Esophagus muscularis mucosa (tissue), 3 donors: Measurements from ENCODE around the gene REM1.

Experiments used
- CTCF ChIP-seq, 3 experiments: fragments of 200-600 bp in 2 of 3; fragments of 450-650 bp in 1 of 3; sonication (generic) in 2 of 3; IDR thresholded peaks; one replicate each; pipeline ENCODE4 v1.5.1; 2017 to 2019; ENCODE audit warnings: antibody characterized with exemption in 3 of 3, mild to moderate bottlenecking in 2 of 3, moderate library complexity in 1 of 3
- POLR2AphosphoS5 ChIP-seq, 2 donors: sonication (generic); formaldehyde crosslinking; IDR thresholded peaks; one replicate each; pipeline ENCODE4 v1.6.1; 2017; ENCODE audit warnings: antibody characterized with exemption in 2 of 2

GRCh38 chr20:31475472-31476293 lies 595 bp downstream of the REM1 start:
- no peak for TF ChIP-seq CTCF (IDR thresholded peaks at IDR 0.05)
- TF ChIP-seq POLR2AphosphoS5 (IDR thresholded peaks at IDR 0.05): no peak
